K562 (cell line): ENCODE data around the gene PIK3CA. TPM values are rescaled to one million over a fixed set of nuclear protein-coding genes. Genes with fewer than 3 reads are reported as not detected.

Experiments used
- ATAC-seq: fragments of 200-7000 bp; cut with Tn5 transposase; 3 replicates; pipeline ENCODE4 v1.9.1; 2020; ENCODE audit warnings: moderate library complexity
- BruUV-seq: library from RNA; stranded (reverse); fragments of 400-500 nt; replicated peaks from 2 replicates; lab custom pipeline; 2021; lab: Mats Ljungman, UMichigan
- CTCF ChIA-PET: fragments of 300-600 bp; formaldehyde crosslinking; extraction: SDS; loops from one replicate; lab custom pipeline; 2021; ENCODE audit warnings: low intra/inter-chr PET ratio; lab: Yijun Ruan, JAX
- POLR2A ChIA-PET: fragments of 300-600, 350-650 bp; sonication (Branson Sonifier 250); formaldehyde crosslinking; extraction: SDS; loops from one replicate; lab custom pipeline; 2021; ENCODE audit warnings: antibody characterized with exemption, inconsistent platforms; lab: Yijun Ruan, JAX
- DNase-seq, 4 experiments: peaks; one replicate each; pipeline versions ENCODE4 v3.0.0 to v3.0.0-alpha.2; 2011 to 2018; ENCODE audit warnings: low spot score in 3 of 4, mixed read lengths in 3 of 4; ENCODE audit errors: extremely low read depth in 1 of 4
- FAIRE-seq: peaks from 2 replicates; lab custom pipeline; 2011; peaks lifted over from hg19 to GRCh38; lab: Jason Lieb, UNC
- H2AFZ ChIP-seq: 2 replicates; pipeline ENCODE4 v1.6.0; 2011; ENCODE audit warnings: low read depth, low read length, control low read depth, inconsistent platforms
- H3K27ac ChIP-seq: fragments of 200-600 bp; 3 replicates; pipeline ENCODE4 v1.8.0; 2011; ENCODE audit warnings: low read depth, mild to moderate bottlenecking, control low read depth, inconsistent platforms, low read length, moderate library complexity, mixed read lengths; ENCODE audit errors: extremely low read depth
- H3K27me3 ChIP-seq, 2 experiments: fragments of 300-600 bp in 1 of 2; 2 replicates in 1 of 2; 3 replicates in 1 of 2; pipeline versions ENCODE4 v1.6.0 to v1.8.0; 2011; ENCODE audit warnings: inconsistent platforms in 2 of 2, low read length in 2 of 2, mild to moderate bottlenecking in 1 of 2, mixed read lengths in 1 of 2, moderate library complexity in 1 of 2; ENCODE audit not compliant: control insufficient read depth in 2 of 2, insufficient read depth in 2 of 2
- H3K36me3 ChIP-seq: fragments of 300-600 bp; 3 replicates; pipeline ENCODE4 v1.8.0; 2011; ENCODE audit warnings: mild to moderate bottlenecking, low read length, inconsistent platforms; ENCODE audit not compliant: control insufficient read depth, insufficient read depth
- H3K4me1 ChIP-seq, 2 experiments: fragments of 200-600 bp in 1 of 2; replicated peaks in 1 of 2; 2 replicates in 1 of 2; 3 replicates in 1 of 2; pipeline versions ENCODE4 v1.5.1 to v1.8.0; 2011; ENCODE audit warnings: inconsistent platforms in 2 of 2, low read length in 2 of 2, mild to moderate bottlenecking in 1 of 2, mixed read lengths in 1 of 2, moderate library complexity in 1 of 2; ENCODE audit not compliant: control insufficient read depth in 2 of 2, insufficient read depth in 2 of 2
- H3K4me2 ChIP-seq: 2 replicates; pipeline ENCODE4 v1.6.1; 2011; ENCODE audit warnings: low read length, control low read depth, inconsistent platforms, mixed read lengths; ENCODE audit not compliant: insufficient read depth
- H3K4me3 ChIP-seq: fragments of 200-600 bp; sonication (generic), shearing (Covaris generic); 2 replicates; pipeline ENCODE4 v1.5.1; 2016; ENCODE audit warnings: control low read depth, inconsistent platforms
- H3K79me2 ChIP-seq: fragments of 200-600 bp; 3 replicates; pipeline ENCODE4 v1.8.0; 2011; ENCODE audit warnings: low read length, inconsistent platforms; ENCODE audit not compliant: control insufficient read depth, insufficient read depth
- H3K9ac ChIP-seq, 2 experiments: 2 replicates each; pipeline versions ENCODE4 v1.6.0 to v1.6.1; 2011; ENCODE audit warnings: low read depth in 2 of 2, low read length in 2 of 2, control low read depth in 1 of 2, inconsistent platforms in 1 of 2, mild to moderate bottlenecking in 1 of 2, mixed read lengths in 1 of 2; ENCODE audit not compliant: insufficient read depth in 1 of 2
- H3K9me1 ChIP-seq: one replicate; pipeline ENCODE4 v1.6.0; 2011; ENCODE audit warnings: inconsistent platforms, mild to moderate bottlenecking, low read length, moderate library complexity; ENCODE audit not compliant: control insufficient read depth, insufficient read depth
- H3K9me3 ChIP-seq: replicated peaks from 2 replicates; pipeline ENCODE4 v1.5.1; 2011; ENCODE audit warnings: low read depth, low read length, inconsistent platforms; ENCODE audit not compliant: control insufficient read depth, insufficient read depth
- H4K20me1 ChIP-seq: replicated peaks from 2 replicates; pipeline ENCODE4 v1.6.1; 2011; ENCODE audit warnings: low read length, inconsistent platforms, mixed read lengths; ENCODE audit not compliant: control insufficient read depth, insufficient read depth
- CBFB ChIP-seq: sonication (generic); formaldehyde crosslinking; IDR thresholded peaks from 2 replicates; pipeline ENCODE4 v1.4.0; 2020; ENCODE audit warnings: mild to moderate bottlenecking, missing genetic modification reagents
- CTBP1 ChIP-seq: fragments of 450-650 bp; IDR thresholded peaks from 2 replicates; pipeline ENCODE4 v1.6.1; 2016; ENCODE audit warnings: borderline replicate concordance
- LEF1 ChIP-seq: fragments of 450-650 bp; IDR thresholded peaks from 2 replicates; pipeline ENCODE4 v1.6.1; 2016; ENCODE audit warnings: mild to moderate bottlenecking
- MXI1 ChIP-seq: IDR thresholded peaks from 2 replicates; pipeline ENCODE4 v1.6.1; 2011; ENCODE audit warnings: low read depth, mild to moderate bottlenecking, improper control_type of control experiment, low read length
- NCOR1 ChIP-seq: fragments of 450-650 bp; IDR thresholded peaks from 2 replicates; pipeline ENCODE4 v1.6.1; 2016; ENCODE audit warnings: mild to moderate bottlenecking, moderate library complexity
- RCOR1 ChIP-seq, 2 experiments: IDR thresholded peaks; 2 replicates each; pipeline ENCODE4 v1.6.1; 2012; ENCODE audit warnings: low read depth in 2 of 2, low read length in 2 of 2, borderline replicate concordance in 1 of 2, improper control_type of control experiment in 1 of 2
- SIX5 ChIP-seq, 2 experiments: IDR thresholded peaks; 2 replicates each; pipeline ENCODE4 v1.6.1; 2011; ENCODE audit warnings: low read length in 2 of 2, borderline replicate concordance in 1 of 2, low read depth in 1 of 2, mild to moderate bottlenecking in 1 of 2, moderate library complexity in 1 of 2; ENCODE audit not compliant: insufficient read depth in 1 of 2
- TEAD4 ChIP-seq, 2 experiments: sonication (generic) in 1 of 2; formaldehyde crosslinking in 1 of 2; IDR thresholded peaks; 2 replicates each; pipeline versions ENCODE4 v1.6.1 to v1.8.0; 2012 to 2022; ENCODE audit warnings: borderline replicate concordance in 1 of 2, inconsistent platforms in 1 of 2, low read length in 1 of 2, mild to moderate bottlenecking in 1 of 2, missing genetic modification reagents in 1 of 2
- ZNF140 ChIP-seq: fragments of 250-450 bp; sonication (Bioruptor Pico); IDR thresholded peaks from 2 replicates; pipeline ENCODE4 v1.8.0; 2021; ENCODE audit warnings: moderate library complexity, mild to moderate bottlenecking, inconsistent platforms
- ZNF253 ChIP-seq: fragments of 250-450 bp; sonication (Bioruptor Pico); conservative IDR thresholded peaks from 2 replicates; pipeline ENCODE4 v1.6.1; 2021; ENCODE audit warnings: mild to moderate bottlenecking
- ZNF280A ChIP-seq: fragments of 450-650 bp; IDR thresholded peaks from 2 replicates; pipeline ENCODE4 v1.6.1; 2018; ENCODE audit warnings: mild to moderate bottlenecking, low read depth; ENCODE audit not compliant: partially characterized antibody
- ZNF384 ChIP-seq: IDR thresholded peaks from 2 replicates; pipeline ENCODE4 v1.6.1; 2012; ENCODE audit warnings: low read depth, low read length, improper control_type of control experiment
- ZSCAN32 ChIP-seq: fragments of 450-650 bp; formaldehyde crosslinking; IDR thresholded peaks from 2 replicates; pipeline ENCODE4 v1.4.0; 2020; ENCODE audit warnings: mild to moderate bottlenecking, moderate library complexity
- WGBS: fragments of 100-300 bp; shearing (Covaris generic); methylation state at CpG from one replicate; pipeline ENCODE4 v1.1.6; 2016; ENCODE audit warnings: low coverage, mixed read lengths; ENCODE audit not compliant: insufficient coverage; ENCODE audit errors: missing lambda C conversion rate; 5-methylcytosine and 5-hydroxymethylcytosine counted together
- in situ Hi-C: fragments of 300-500 bp; cut with MboI; formaldehyde crosslinking; loops from 4 replicates; pipeline ENCODE4 v1.15.0; 2018; ENCODE audit warnings: inconsistent platforms, mixed read lengths
- intact Hi-C: fragments of 100-400 bp; cut with micrococcal nuclease; formaldehyde crosslinking; loops from 2 replicates; pipeline ENCODE4 v1.14.2; 2022
- polyA plus RNA-seq, 8 experiments: library from polyadenylated mRNA; depleted of rRNA in 4 of 8; stranded (reverse) in 5 of 8; unstranded in 3 of 8; fragments of >200 nt; fragmentation: Nextera tagmentation in 2 of 8; fragmentation: Illumina TruSeq in 1 of 8; extraction: Ambion mirVana in 2 of 8; extraction: Trizol in 1 of 8; gene quantifications; 2 replicates each; pipeline versions ENCODE4 v1.2.1 to v1.2.3, GENCODE V29; 2011 to 2014; ENCODE audit warnings: inconsistent platforms in 1 of 8, missing spikeins in 1 of 8
- total RNA-seq, 7 experiments: library from RNA; depleted of rRNA in 6 of 7; stranded (reverse); fragments of >200 nt in 6 of 7; fragmentation: Illumina TruSeq in 2 of 7; extraction: Trizol in 2 of 7; gene quantifications; 2 replicates each; pipeline versions ENCODE4 v1.2.1 to v1.2.3, GENCODE V29; 2011 to 2021; ENCODE audit warnings: low replicate concordance in 1 of 7
- TF ChIP-seq, protein P1 (sequence below): fragments of 450-650 bp; formaldehyde crosslinking; IDR thresholded peaks from 2 replicates; pipeline ENCODE4 v1.4.0; 2020; ENCODE audit warnings: mild to moderate bottlenecking, moderate library complexity
- TF ChIP-seq, protein P2 (sequence below): fragments of 450-650 bp; IDR thresholded peaks from 2 replicates; pipeline ENCODE4 v1.7.0; 2016; ENCODE audit warnings: borderline replicate concordance
- TF ChIP-seq, protein P3 (sequence below): sonication (generic); formaldehyde crosslinking; IDR thresholded peaks from 2 replicates; pipeline ENCODE4 v1.9.0; 2022; ENCODE audit warnings: mild to moderate bottlenecking, missing genetic modification reagents

Gene PIK3CA
- total and polyA plus RNA-seq, 9 of the 15 experiments (the other 6 are each of a cell fraction or from before 2014, with no cell fraction given): 3.8 to 19.4 (median 10.8) TPM

GRCh38 chr3:179146911-179147513 lies 1.1 kb upstream of the PIK3CA start:
- peak overlapping the region; percentile 97 for H3K4me2 ChIP-seq
- H3K27ac ChIP-seq: peak overlapping the region; percentile 90
- intact Hi-C loops: loop anchor here (1.0 to 5.0 kb wide), 5 partner anchors 42 to 169 kb away; partner anchors contain the start of gene ZMAT3
- H3K79me2 ChIP-seq: peaks cover 37% of the 10 kb centered on the region
- H3K9ac ChIP-seq: peak overlapping the region; percentile 69 to 79; a peak in 3 of 4 replicates
- no peaks in the 10 kb centered on the region for H3K9me3 ChIP-seq
- H3K9me1 ChIP-seq: no peaks in the 10 kb centered on the region
- H3K4me3 ChIP-seq: peak overlapping the region; percentile 95
- ATAC-seq (peak; percentile 36), FAIRE-seq (no peak), DNase-seq (peak; percentile 55 to 79 (median 60))
- peaks cover 5 to 6% of the 10 kb centered on the region in 2 experiments; a peak in 3 of 5 replicates for H3K4me1 ChIP-seq
- POLR2A ChIA-PET: interaction anchor here (0.8 to 1.1 kb wide), 2 partner anchors 10 to 188 kb away, joined by 3 to 4 read pairs; no protein-coding TSS in a partner anchor
- peaks cover 6% of the 10 kb centered on the region; the same call in 1 of the 2 replicates for H4K20me1 ChIP-seq
- CTCF ChIA-PET: interaction anchor here (0.7 to 2.8 kb wide), 4 partner anchors 169 to 762 kb away, joined by 3 to 12 read pairs (median 4); no protein-coding TSS in a partner anchor
- H3K27me3 ChIP-seq: no peaks in the 10 kb centered on the region
- no TSS peak for BruUV-seq
- no peaks in the 10 kb centered on the region for H3K36me3 ChIP-seq
- H2AFZ ChIP-seq: peak overlapping the region; percentile 99
- in situ Hi-C loops: loop anchor here (5.0 kb wide), 1 partner anchor 175 kb away; the partner anchor contains the start of gene ZNF639
- WGBS: 2% methylated on average over 16 of the region's 16 CpGs
- TF ChIP-seq, protein P1, sequence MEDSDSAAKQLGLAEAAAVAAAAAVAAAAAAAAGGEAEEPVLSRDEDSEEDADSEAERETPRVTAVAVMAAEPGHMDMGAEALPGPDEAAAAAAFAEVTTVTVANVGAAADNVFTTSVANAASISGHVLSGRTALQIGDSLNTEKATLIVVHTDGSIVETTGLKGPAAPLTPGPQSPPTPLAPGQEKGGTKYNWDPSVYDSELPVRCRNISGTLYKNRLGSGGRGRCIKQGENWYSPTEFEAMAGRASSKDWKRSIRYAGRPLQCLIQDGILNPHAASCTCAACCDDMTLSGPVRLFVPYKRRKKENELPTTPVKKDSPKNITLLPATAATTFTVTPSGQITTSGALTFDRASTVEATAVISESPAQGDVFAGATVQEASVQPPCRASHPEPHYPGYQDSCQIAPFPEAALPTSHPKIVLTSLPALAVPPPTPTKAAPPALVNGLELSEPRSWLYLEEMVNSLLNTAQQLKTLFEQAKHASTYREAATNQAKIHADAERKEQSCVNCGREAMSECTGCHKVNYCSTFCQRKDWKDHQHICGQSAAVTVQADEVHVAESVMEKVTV (CRISPR knock-in tag): peak; percentile 32; the same call in 1 of the 2 replicates
- TF ChIP-seq LEF1 (peak; percentile 57; the same call in 1 of the 2 replicates), ZNF384 (no peak), ZSCAN32 (no peak), CTBP1 (no peak; the same call in 1 of the 2 replicates), RCOR1 (IDR thresholded peaks at IDR 0.05; ENCODE audit: borderline replicate concordance in 1 of 2, low read depth in 2 of 2, low read length in 2 of 2) (peak in 1 of 2 experiments; percentile 92; a peak in 3 of 4 replicates), CBFB (CRISPR knock-in tag) (no peak), SIX5 (IDR thresholded peaks at IDR 0.05; ENCODE audit: borderline replicate concordance in 1 of 2, insufficient read depth in 1 of 2, low read depth in 1 of 2, low read length in 2 of 2) (no peak), ZNF140 (no peak), MXI1 (no peak), ZNF280A (peak; percentile 56), ZNF253 (CRISPR knock-in tag) (no peak), TEAD4 (IDR thresholded peaks at IDR 0.05; ENCODE audit: low read length) (peak; percentile 20; the same call in 1 of the 2 replicates), TEAD4 (CRISPR knock-in tag; IDR thresholded peaks at IDR 0.05; ENCODE audit: borderline replicate concordance) (no peak), NCOR1 (no peak)
- TF ChIP-seq, protein P2, sequence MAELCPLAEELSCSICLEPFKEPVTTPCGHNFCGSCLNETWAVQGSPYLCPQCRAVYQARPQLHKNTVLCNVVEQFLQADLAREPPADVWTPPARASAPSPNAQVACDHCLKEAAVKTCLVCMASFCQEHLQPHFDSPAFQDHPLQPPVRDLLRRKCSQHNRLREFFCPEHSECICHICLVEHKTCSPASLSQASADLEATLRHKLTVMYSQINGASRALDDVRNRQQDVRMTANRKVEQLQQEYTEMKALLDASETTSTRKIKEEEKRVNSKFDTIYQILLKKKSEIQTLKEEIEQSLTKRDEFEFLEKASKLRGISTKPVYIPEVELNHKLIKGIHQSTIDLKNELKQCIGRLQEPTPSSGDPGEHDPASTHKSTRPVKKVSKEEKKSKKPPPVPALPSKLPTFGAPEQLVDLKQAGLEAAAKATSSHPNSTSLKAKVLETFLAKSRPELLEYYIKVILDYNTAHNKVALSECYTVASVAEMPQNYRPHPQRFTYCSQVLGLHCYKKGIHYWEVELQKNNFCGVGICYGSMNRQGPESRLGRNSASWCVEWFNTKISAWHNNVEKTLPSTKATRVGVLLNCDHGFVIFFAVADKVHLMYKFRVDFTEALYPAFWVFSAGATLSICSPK: no peak
- TF ChIP-seq, protein P3, sequence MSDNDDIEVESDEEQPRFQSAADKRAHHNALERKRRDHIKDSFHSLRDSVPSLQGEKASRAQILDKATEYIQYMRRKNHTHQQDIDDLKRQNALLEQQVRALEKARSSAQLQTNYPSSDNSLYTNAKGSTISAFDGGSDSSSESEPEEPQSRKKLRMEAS (CRISPR knock-in tag): no peak
